Activated gamma-delta T cell (primary cell): ENCODE measurements around the gene SORBS2.
"Not testable (repeated sequence)": the region's sequence is repeated elsewhere in the genome, so short reads cannot be mapped to it uniquely, and the experiment has no call there.

Source experiments
- DNase-seq: peaks from one replicate; lab custom pipeline; 2025; lab: John Stamatoyannopoulos, UW
- total RNA-seq, 2 donors: gene quantifications; one replicate each; lab custom pipeline; 2026; lab: John Stamatoyannopoulos, UW

The SORBS2 gene
- 0 to 0.26 reads per million in 2 donors for total RNA-seq

- DNase-seq, result no peak
Measured at GRCh38 chr4:185811509-185812364, at the start of gene SORBS2. Gene SORBS2, minus strand, starts transcription at chr4:185812194. Its CDS starts 121,623 bp downstream, at chr4:185690571.

DNA sequence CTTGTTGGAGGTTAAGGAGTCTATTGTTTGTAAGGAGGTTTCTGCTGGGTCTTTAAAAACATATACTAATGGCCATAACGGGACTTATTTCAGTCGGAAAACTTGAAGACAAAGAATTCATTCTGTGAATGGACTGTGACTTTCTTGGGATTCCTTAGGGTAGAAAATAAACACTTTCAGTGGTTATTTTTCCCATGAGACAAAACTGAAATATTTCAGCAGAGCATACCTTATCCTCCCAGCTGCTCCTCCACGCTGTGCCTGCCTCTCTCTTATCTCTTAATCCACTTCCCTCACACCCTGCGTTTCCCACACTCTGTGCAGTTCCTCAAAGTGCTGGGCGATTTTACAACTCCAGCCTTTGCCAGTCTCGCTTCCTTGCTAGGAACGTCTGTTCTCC is 47.1 kb upstream of the SORBS2 start:
- no peak for DNase-seq

DNA sequence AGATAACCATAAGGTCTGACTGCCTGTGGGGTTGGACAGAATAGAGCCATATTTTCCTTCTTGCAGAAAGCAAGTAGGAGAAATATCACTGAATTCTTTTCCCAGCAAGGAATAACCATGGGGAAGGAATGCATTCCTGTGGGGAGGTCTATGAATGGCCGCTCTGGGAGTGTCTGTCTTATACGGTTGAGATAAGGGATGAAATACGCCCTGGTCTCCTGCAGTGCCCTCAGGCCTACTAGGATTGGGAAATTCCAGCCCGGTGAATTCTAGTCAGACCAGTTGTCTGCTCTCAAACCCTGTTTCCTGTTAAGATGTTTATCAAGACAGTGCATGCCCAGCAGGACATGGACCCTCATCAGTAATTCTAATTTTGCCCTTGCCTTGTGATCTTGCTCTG is 45.6 kb upstream of the SORBS2 start:
- DNase-seq, result not testable (repeated sequence)

DNA sequence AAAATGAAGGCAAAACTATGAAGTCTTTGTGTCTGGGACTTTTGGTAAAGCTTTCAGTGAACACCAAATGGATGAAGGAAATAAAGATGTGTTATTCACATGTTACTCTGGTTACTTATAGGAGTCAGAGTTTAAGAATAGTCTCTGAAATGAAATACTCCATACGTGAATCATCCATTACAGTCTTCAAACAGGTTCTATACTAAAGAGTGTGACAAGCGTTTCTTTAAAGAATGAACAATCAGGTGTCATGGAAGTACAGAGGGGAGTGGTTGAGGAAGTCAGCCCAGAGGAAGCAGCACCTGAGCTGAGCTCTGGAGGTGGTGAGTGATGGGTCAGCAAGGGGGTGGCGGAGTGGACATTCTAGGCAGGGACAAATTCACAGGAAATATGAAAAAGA is 41.8 kb upstream of the SORBS2 start:
- no peak for DNase-seq

DNA sequence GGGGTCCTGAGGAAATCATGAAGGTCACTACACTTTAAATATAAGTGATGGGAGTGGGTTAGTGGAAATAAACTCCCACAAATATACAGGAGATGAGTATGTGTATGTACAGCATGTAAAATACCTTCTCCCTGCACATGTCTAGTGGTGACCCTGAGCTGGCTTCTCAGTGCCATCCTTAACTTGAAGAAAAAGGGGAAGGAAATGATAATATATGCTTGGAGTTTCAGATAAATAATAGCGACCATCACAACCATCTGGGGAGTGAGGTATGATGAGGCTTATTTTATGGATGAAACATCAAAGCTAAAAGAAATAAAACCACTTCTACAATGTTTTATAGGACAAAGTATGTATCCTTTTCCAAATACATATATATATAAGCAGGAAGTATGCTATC is 41.0 kb upstream of the SORBS2 start:
- no peak for DNase-seq

GRCh38 chr4:185849664-185850550 is 37.9 kb upstream of the SORBS2 start:
- no peak for DNase-seq

GRCh38 chr4:185847352-185848097 is 35.5 kb upstream of the SORBS2 start:
- DNase-seq, result no peak

DNA sequence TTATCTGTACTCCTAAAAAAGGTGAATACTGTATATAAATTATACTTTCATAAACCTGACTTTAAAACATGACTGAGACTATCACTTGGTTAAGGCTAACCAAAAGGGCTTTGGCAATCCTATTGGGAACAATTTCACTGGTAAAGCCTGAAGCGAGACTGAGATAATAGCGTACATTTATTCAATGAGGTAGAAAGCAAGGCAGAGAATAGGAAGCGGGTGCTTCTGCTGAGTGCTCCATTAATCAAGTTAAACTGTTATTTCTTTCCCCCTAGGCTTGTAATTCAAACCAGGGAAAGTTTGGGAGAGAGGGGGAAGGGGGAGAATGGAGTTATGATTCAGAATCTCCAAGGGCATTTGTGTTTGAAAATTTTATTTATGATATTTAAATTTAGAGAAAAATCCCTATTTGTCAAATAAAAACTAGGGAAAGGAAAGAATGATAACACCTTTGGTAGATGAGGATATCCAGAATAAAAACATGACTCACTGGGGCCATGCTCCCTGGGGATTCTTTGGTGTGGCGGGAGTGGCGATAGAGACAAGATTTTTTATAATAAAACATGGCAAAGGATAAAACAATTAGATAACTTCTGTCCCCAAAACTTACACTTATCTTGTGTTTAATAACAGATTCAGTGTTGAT is 34.6 kb upstream of the SORBS2 start:
- DNase-seq, result no peak

DNA sequence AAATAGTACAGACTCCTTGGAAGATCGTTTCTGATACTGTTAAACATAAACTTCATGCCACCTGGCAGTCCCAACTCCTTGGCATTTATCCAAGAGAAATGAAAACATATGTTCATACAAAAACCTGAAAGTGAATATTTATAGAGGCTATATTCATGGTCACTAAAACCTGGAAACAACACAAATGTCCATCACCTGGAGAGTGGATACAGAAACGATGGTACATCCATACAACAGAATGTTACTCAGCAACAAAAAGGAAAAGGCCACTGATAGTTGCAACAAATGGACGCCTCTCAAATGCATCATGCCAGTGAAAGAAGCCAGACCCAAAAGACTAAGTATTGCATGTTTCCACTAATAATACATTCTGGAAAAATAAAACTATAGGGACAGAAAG is 34.0 kb upstream of the SORBS2 start:
- DNase-seq, result no peak

DNA sequence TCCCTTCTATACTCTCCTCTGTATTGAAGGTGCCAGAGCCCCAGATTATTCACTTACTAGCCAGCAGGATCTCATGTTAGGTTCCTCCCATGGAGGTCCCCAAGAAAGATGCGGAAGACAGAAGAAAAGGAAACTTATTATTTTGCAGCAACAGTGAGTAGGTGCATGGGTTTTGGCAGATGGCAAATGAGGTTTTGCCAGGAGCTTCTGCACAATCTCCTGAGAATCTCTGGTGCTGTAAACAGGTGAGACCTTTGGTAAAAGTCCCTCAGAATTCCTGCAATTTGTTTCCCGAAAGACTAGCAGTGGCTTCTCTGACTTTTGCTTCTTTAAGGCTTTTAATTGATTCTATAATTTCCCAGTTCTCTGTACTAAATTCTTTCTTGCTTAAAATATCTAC is 29.5 kb upstream of the SORBS2 start:
- DNase-seq, result no peak

GRCh38 chr4:185840953-185841352 is 29.0 kb upstream of the SORBS2 start:
- no peak for DNase-seq

DNA sequence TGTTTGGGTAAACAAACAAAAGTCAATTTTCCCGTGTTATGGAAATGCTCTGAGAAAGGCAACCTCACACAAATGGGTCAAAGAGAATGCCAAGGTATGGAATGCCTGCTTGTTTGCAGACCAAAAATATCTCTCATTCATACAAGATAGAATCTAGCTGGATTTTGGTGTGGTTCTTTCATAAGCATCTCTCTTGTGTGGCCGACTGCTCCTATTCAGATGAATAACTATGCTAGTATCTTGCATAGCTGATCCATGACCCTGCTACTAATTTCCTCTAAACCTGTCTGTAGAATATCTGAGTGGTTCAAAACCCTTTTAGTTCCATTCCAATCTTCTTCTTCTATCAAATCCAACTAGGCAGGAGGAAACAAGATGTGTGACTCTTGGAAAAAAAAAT is 28.2 kb upstream of the SORBS2 start:
- no peak for DNase-seq

DNA sequence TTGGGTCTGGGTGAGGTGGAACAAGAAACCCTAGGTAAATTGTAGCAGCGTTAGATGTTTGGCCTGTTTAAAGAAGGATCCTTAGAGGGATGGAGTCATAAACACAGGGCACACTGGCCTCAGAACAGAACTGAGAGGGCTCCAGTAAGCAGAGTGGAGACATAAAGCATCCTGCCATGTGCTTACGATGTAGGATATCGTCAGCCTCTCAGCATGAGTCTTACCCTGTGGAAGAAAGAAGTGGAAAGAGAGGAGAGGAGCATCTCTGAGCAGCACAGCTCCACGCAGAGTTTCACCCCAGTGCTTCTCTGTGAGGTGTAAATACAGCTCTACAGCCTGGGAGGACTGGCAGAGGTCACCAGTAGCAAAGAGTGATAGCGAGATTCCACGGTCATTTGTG is 27.8 kb upstream of the SORBS2 start:
- DNase-seq, result no peak

GRCh38 chr4:185839194-185839712 is 27.3 kb upstream of the SORBS2 start:
- no peak for DNase-seq

DNA sequence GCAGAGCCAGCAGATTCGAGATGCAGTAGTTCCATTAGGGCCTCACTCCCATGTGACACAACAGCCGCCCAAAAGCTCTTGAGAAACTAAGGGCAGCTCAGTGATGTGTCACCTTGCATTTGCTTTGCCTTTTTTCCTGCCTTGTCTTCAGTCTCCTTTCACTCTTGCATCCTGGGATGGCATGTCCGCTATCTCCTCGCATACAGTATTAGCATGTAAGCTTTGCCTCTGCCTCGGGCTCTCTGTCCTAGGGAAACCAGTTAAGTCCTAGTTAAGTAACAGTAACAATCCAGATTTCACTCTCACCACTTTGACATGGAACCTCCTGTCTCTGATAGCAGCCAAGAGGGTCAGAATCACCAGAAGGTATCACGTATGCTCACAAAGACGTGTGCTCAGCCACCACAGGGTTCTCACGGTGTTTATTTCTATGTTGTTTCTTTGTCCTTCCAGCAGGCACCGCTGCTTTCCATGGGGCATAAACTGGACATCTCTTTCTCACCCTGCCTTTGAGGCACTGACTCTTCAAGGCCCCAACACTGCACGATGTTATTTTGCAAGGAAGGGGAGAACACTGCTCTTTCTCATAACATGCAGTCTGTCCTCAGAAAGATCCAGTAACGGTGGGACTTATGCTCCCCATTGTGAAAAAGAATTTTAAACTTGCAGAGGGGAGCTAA is 26.7 kb upstream of the SORBS2 start:
- DNase-seq, result no peak

DNA sequence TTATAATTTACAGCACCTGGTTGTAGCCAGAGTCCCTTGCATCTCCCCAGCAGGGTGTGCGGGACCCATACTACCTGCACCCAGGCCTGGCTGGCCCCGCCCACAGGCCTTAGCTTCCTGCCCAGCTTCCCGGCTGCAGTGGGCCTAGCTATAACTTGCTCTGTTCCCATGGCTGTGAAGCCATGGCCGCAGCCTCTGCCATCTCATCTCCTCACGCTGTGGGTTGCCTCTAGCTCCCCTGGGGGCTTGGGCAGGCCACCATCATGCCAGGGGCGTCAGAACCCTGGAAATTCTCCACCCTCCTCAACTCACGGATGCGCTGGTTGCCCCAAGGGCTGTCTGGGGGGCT is 26.1 kb upstream of the SORBS2 start:
- DNase-seq, result no peak

- DNase-seq, result no peak
Measured at GRCh38 chr4:185837415-185838103, 25.6 kb upstream of the SORBS2 start.

DNA sequence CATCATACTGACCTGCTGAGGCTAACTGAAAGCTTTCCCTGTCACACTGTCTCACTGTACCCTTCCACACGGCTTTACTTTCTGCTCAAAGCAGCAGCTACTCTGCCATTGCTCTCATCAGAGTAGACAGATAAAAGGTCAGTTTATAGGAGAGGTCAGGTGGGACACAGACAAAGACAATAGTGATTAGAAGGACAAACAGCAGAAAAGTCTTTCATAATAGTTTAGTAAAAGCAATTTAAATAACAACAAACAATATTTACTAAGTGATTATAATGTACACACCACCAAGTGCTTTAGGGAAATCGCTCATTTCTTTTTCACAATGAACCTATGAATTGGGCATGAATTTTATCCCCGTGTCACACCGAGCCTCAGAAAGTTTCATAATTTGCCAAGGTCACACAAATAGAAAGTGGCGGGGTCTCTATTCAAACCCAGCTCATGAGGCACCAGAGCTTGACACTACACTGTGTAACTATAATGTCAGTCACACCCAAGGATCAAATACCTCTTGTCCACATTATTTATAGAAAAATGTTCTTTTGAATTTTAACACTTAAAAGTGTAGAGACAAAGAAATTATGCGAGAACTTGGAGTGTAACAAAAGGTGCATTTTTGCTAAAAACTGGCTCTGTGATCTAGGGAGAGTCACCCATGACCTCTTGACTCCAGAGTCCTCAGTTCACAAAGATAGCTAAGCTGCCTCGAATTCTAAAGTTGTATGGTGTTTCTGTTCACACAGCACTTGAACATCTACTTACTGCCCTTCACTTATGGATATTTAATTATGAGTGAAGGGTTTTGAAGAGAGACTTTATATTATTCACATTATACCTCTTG is 24.5 kb upstream of the SORBS2 start:
- DNase-seq, result no peak

- no peak for DNase-seq
Measured at GRCh38 chr4:185835814-185836213, 23.8 kb upstream of the SORBS2 start.
